Measurements from ENCODE around the gene KLF13.
A peak's percentile ranks its signal among the peaks of the same experiment; 100 is the strongest.

The KLF13 gene

DNA sequence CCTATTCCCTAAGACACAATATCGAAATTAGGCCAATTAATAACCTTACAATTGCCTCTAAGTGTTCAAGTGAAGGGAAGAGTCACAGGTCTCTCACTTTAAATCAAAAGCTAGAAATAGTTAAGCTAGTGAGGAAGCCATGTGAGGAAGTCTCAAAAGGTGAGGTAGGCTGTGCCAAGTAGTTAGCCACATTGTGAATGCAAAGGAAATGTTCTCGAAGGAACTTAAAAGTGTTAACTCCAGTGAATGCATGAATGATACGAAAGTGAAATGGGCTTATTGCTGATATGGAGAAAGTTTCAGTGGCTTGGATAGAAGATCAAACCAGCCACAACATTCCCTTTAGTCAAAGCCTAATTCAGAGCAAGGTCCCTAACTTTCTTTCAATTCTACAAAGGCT, 59.1 kb downstream of the KLF13 start:
- DNase-seq: no peak

DNA sequence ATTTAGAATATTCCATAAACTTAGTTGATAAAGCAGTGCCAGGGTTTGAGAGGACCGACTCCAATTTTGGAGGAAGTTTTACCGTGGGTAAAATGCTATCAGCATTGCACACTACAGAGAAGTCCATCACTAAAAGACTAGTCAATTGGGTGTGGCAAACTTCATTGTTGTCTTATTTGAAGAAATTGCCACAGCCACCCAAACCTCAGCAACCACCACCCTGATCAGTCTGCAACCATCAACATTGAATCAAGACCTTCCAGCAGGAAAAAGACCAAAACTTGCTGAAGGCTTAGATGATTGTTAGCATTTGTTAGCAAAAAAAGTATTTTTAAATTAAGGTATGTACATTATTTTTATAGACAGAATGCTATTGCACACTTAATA, 60.5 kb downstream of the KLF13 start:
- DNase-seq: no peak

DNA sequence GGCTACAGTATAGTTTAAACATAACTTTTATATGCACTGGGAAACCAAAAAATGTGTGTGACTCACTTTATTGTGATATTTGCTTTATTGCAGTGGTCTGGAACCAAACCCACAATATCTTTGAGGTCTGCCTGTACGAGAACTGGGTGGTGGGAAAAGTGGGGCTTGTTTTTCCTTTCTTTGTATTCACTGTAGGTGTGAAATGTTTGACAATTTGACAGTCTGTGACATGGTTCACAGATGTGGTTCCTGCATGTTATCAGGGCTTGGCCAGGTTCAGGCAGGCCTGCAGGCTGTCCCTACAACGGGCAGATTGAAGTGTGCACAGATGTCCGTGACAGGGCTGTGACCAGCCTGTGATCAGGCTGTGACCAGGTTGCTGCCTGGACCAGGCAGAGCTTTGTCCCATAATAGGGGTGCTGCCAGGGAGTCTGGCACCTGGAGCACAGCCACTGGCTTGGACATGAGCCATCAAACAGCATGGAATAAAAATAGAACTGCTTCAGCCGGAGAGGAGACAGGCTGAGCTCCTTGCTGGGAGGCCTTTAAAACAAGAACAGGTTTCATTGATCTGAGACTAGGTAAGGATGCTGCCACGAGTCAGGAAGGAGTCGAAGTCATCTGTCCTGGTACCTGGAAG, 61.0 kb downstream of the KLF13 start:
- DNase-seq: no peak

DNA sequence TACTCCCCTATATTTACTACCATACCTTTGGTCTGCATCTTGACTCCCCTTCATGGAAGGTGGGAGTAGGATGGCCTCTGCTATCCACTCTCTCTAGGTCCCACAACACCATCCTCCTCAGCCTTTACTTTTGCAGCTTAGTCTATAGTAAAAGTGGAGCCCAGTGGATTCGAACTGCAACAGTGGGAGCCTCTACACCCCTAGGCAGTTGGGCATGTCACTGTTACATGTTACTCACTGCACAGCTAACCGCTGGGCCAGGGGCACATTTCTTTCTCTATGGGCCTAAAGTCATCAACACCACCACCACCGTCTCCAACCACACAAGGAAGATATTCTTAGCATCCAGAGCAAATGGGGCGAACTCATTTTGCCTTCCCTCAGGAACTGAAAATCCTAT, 62.9 kb downstream of the KLF13 start:
- DNase-seq: no peak

DNA sequence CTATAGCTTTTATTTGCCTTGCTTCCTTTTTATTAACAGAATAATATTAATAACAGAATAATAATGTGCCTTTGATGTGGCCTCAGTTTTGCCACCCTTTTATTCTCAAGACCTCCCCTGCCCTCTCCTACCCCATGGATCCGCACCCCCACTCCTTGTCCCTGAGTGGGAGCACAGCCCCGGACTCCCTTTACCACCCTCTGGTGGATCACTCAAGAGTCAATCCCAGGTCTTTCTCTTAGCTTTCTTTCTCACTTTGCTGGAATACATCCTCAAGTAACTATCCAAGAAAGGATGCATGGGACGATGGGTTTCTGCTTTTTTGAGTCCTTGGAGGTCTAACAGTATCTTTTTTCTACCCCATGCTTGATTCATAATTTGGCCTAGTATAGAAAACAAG, 63.4 kb downstream of the KLF13 start:
- no peak for DNase-seq

DNA sequence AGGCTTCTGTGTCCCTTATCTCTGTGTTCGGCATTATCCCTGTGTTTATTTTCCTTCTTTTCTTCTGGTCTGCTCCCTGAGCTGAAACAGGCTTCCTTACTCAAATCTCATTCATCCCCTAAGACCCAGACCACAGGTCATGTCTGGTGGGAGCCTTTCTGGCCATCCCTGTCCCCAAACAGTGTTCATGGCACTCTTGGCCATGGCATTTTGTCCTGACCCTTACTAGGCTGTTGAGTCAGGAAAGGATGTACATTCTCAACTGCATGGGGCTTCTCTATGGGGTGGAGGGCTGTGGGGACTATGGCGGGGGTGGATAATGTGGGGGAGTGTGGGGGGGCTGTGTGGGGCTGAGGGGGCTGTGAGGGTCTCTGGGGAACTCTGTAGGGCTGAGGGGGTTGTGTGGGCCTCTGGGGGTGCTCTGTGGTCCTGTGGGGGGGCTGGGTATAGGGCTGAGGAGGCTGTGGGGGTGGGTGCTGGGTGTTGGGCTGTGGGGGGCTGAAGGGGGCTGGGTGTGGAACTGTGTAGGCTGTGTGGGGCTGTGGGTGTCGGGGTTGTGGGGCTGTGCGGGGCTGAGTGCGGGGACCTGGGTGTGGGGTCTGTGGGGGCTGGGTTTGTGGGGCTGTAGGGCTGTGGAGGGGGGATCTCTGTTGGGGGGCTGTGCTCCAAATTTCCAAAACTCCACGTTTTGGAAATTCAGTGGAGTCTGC, 64.3 kb downstream of the KLF13 start:
- no peak for DNase-seq

DNA sequence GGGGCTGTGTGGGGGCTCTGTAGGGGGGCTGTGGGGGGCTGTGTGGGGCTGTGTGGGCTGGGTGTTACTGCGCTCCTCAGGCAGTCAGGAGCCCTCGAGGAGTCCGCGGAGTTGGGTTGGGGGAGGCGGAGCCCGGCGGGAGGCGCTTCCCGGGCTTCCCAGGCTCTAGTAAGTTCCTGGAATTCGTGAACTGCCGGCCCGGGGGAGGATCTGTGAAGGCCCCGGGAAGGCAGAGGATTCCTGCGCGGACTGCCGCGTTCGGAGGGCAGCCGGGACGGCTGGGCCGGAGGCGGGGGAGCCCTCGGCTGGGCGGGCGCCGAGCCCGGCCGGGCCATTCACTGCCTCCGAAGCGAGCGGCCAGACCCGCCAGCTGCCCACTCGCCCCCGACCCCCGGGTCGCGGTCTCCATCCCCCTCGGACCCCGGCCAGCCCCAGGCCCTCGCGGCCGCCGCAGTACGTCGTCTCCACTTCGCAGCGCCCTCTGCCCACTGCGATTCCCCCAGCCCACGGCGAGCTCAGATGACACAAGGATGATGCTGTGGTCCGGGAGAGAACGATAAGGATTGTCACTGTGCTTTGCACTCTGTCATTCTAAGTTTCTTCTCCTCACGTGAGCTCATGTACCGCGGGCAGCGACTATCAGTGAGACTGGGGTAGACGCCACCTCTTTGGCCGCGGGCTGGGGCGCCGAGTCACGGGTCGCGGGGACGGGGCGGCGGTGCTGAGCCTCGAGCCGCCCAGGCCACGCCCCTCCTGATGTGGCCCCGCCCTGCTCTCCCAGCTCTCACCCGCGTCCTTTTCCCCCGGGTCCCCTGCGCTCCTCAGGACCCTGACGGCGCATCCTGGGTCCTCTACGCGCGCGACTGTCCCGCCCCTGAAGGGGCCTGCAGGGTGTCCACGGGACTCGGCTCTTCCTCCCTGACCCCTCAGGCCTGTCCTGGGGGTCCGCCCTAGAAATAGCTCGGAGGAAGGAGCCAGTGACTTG, 65.3 kb downstream of the KLF13 start:
- DNase-seq: peak; percentile 64

DNA sequence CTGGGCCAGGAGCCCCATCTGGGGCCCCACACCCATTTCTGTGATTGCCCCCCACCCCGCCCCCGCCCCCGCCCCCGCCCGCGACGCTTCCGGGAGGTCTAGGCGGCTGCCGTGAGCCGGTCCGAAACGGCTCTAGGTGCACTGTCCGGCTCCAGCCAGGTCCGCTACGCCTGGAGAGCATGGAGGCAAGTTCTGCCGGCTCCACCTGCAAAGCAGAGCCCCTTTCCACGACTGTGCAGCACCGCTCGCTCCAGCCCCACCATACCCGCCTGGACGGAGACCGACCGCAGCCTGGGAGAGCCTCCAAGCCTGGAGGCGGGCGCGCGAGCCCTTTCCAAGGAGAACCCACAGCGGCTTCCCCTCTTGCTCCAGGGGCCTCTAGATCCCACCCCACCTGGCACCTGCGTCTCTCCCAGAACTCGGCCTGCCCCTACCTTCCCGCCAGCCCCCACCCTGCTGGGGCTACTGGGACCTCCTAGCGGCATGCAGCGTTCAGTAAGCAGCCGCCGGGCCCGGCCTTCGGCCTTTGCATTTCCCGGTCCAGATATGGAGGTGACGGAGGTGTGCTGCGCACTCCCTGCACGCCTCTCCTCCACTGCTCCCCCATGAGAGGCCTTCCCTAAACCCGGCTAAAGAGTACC, 66.2 kb downstream of the KLF13 start:
- DNase-seq: no peak

DNA sequence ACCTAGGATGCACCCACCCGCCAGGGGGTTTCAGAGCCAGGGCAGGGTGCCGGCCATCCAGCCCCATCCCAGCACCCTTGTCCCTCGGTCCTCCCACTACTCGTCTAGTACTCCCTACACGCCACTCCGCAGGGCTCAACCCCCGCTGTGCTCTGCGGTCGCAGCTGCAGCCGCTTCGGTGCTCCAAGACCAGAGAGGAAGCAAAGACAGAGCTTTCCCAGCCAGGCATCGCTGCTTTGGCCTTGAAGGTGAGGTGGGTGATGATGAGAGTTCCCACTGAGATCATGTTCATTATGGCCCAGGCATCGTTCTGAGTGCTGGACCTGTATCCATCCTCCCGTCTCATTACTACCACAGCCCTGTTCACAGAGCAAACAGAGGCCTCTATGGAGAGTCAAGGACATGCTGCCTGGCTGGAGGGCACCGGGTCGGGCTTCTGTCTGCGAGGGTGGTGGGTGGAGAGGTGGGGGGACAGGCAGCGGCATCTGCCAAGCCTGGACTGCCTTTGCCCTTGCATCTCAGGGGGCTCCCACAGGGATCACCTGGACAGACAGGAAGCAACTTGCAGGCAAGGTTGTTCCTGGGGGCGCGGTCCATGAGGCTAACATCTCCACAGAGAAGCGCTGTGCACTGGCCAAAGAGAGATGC, 66.9 kb downstream of the KLF13 start:
- no peak for DNase-seq

DNA sequence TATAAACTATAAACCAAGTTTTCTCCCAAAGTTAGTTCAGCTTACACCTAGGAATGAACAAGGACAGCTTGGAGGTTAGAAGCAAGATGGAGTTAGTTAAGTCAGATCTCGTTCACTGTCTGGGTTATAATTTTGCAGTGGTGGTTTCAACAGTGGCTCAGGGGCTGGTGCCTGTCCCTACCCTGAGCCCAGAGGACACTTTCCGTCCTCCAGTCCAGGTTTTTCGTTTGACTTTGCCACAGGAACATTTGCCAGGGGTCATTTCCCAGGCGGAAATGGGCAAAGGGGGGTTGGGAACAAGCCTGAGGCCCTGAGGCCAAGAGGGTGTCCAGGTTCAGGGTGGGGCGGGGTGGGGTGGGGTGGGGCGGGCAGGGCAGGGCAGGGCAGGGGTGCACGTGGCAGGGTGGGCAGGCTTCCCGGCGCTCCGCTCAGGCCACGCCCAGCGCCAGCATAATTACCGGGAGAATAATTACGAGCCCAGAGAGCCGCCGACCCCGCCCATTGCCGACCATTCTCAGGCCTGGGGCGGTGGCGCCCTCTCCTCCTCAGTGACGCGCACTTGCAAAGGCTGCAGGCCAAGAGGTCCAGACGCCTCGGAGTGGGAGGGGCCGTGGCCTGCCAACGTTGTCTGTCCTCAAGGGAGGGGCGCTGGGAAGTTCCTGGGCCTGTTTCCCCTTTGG, 70.4 kb downstream of the KLF13 start:
- no peak for DNase-seq

DNA sequence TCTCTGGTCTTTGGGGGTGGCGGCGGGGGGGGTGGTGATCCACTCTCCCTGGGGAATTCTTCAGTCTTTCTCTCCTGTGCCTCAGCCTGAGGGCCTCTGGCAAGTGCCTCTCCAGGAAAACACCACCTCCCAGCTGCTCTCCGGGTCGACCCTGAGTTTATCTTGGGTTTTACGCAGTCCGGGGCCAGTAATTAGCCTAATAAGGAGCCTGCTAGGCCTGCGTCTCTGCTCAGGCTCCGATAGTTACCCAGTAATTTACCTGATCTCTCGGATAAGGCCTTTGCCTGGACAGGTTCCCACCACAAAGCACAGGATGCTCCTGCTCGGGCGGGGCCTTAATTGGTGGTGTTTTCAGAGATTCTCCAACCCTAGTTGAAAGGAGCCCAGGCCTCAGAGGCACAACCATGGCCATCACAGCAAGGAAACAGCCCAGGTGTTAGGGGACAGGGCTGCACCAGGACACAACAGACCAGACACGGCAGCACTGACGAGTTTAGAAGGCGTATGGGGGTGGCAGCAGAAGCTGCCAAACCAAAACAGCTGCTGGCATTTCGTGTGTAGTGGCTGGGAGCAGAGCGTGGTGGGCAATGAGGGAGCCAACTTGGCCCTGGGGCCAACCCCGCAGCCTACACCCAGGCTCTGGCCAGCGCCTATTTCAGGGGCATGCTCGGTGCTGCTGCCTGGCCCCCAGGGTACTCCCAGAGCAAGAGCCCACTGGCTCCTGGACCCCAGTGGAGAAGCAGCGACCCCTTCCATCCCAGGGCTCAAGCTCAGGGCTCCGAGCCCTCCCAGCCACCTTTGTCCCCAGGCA, 71.4 kb downstream of the KLF13 start:
- no peak for DNase-seq

DNA sequence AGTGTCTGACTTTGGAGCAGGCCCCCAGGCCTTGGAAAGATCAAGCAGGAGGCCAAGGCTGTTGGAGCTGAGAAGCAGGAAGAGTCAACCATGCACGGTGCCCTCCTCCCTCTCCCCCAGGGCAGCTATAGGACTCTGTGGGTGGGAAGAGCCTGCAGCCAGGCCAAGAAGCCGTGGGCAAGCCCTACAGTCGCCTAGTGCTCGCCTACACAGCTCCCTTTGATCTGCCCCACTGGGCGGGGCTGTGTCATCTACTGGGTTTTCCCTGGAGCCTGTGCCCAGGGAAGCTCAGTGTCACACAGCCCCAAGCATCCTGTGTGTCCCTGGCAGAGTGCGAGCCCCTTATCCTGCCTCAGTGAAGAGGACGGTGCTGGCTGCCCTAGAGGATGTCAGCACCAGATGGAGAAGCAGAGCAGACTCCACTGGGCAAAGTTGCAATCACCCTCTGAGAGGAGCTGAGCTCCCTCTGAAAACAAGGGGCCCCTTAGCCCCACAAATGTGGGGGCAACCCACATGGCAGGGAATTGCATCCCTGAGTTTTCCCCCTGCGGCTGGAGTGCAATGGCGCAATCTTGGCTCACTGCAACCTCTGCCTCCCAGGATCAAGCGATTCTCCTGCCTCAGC, 72.2 kb downstream of the KLF13 start:
- DNase-seq: no peak

DNA sequence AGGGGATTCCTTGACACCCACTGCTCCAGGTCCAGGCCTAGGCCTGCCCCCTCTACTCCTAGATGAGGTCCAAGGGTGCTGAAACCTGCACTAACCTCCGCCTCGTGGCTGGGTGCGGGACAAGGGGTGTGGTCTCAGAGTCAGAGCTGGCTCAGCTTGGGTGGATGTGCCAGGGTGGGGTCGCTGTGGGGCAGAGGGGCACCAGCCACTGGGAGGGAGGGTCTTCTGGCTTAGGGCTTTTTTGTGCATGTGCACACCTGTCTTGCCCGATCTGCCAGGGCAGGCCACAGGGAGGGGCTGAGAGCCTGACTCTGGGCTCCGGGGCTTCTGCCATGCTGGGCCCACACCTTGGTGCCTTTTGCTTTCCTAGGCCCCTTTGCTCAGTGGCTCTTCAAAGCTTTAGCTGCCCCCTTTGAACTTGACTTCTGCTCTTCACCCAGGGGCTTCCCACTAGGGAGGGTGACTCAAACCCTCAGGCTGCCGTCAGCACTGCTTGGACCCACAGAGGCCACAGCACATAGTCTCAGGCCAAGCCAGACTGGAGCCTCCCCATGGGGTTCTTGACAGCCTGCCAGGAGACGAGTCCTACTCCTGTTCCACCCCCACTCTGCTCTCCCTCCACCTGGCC, 73.0 kb downstream of the KLF13 start:
- no peak for DNase-seq

DNA sequence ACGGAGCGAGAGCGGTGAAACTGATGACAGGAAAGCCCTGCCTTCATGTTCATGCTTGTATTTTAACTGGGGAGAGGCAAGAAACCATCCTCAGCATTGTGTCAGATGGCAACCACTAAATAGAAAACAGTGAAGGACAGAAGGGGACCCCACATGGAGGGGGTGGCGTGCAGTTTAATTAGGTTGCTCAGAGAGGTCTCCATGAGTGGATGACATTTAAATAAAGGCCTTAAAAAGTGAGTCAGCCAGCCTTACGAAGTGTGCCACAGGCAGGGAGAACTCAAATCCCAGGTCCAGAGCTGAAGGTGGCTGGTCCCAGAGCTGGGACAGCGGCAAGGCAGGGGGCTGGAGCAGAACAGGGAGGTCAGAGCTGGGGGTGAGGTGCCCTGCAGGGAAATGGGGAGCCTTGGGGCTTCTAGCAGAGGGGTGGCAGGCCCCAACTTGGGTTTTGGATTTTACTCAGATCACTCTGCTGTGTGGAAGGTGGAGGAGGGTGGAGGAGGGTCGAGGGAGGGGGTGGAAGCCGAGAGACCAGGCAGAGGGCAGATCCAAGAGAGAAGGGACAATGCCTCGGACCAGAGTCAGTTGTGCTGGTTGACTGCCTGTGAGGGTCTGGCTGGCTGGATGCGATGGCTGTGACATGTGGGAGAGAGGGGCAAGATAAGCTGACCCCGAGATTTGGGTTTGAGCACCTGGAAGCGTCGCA, 73.7 kb downstream of the KLF13 start:
- DNase-seq: no peak

DNA sequence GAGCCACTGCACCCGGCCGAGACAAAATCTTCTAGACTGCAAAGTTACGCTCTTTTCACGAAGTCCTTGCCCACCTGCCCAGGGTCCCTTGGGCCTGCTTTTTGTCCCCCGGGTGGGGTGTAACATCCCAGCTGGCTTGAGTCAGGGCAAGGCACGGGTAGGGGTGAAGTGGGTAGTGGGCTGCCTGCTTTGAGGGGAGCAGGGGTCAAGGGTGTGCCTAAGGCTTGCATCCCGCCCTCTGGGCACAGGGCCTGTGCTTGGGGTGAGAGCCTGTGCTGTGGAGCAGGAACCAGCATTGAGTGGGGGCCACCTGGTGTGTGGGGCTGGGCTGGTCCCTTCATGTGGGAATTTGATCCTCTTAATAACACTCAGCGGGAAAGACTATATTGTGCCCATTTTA, 74.6 kb downstream of the KLF13 start:
- DNase-seq: no peak

DNA sequence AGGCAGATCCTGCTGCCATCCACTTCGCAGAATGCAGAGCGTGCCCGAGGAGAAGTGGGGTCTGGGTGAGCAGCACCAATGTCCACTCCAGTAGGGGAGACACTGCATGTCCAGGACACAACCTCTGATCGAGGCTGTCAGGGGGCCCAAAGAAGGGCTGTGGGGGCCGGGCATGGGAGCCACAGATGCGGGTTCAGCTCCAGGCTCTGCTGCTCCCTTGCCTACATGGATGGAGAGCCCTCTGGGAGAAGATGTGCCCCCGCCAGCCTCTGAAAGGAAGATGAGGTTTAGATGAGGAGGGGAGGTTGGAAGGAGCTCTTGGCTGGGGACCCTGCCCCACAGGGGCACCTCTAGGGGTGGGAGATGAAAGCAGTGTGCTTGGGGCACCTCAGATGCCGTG, 75.4 kb downstream of the KLF13 start:
- DNase-seq: no peak

DNA sequence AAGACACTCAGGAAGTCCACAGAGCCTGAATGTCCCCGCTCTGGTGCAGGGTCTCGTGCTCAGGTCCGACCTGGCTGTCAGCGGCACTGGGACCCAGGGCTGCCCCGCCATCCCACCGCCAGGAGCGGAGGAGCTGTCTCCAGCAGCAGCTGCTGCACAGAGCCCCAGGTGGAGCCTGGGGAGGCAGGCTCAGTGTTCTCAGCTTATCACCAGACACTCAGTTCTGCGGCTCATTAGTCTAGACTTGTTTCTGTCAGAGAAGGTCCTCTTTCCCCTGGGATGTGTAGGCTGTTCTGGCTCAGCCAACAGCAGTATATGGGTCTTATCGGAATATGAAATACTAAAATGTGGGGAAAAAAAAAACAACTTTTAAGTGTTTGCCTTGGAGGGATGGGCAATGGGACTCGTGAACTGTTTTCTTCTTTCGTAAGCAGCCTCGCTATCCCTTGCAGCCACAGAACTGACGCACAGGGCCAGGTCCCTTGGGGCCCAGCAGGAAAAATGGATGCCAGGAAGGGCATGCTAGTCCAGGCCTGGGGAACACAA, 75.9 kb downstream of the KLF13 start:
- no peak for DNase-seq

DNA sequence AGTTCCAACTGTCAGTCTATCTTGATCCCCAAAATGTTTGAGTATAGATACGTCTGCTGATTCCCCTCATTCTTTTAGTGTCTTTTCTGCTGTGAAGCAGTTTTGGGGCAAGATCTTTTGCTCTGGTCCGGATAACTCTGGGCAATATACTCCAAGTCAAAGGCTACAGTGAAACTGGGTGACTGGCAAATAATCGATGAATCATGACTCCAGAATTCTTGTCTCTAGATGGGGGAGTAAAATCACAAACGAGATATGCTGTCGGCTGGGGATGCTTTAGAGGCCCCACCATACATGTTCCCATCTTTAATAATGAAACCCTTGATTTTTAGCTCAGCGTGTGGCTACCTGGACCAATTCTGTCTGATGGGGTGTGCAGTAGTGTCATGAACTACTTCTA, 76.5 kb downstream of the KLF13 start:
- DNase-seq: no peak

DNA sequence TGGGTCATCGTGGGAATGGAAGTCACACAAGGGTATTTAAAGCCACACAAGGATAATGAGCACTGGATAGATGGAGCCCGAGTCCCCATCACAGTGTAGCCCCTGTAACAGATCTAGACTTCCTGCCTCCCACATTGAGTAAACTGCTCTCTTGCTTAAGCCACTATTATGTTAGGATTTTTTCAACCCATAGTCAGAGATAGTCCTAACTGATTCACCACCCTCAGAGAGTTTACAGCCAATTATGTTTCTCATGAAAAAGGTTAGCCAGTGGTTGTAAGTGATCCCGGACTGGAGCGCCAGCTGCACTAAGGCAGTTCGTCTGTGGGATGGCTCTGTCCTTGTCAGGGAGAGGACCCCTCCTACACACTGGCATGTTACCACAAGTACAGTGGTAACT, 77.0 kb downstream of the KLF13 start:
- no peak for DNase-seq

All from activated CD4-positive, alpha-beta T cell treated with anti-CD3 and anti-CD28 coated beads for 1 hour (primary cell).